HG03103 (cell line): ENCODE measurements around the gene SMG6.

Experiments
- ATAC-seq: cut with Tn5 transposase; IDR thresholded peaks from one replicate; pipeline ENCODE4 v1.9.1; 2021; ENCODE audit warnings: low read depth; ENCODE audit not compliant: unreplicated experiment

The SMG6 gene

GRCh38 chr17:2037155-2037554 is 266.4 kb downstream of the SMG6 start:
- no peak for ATAC-seq

DNA sequence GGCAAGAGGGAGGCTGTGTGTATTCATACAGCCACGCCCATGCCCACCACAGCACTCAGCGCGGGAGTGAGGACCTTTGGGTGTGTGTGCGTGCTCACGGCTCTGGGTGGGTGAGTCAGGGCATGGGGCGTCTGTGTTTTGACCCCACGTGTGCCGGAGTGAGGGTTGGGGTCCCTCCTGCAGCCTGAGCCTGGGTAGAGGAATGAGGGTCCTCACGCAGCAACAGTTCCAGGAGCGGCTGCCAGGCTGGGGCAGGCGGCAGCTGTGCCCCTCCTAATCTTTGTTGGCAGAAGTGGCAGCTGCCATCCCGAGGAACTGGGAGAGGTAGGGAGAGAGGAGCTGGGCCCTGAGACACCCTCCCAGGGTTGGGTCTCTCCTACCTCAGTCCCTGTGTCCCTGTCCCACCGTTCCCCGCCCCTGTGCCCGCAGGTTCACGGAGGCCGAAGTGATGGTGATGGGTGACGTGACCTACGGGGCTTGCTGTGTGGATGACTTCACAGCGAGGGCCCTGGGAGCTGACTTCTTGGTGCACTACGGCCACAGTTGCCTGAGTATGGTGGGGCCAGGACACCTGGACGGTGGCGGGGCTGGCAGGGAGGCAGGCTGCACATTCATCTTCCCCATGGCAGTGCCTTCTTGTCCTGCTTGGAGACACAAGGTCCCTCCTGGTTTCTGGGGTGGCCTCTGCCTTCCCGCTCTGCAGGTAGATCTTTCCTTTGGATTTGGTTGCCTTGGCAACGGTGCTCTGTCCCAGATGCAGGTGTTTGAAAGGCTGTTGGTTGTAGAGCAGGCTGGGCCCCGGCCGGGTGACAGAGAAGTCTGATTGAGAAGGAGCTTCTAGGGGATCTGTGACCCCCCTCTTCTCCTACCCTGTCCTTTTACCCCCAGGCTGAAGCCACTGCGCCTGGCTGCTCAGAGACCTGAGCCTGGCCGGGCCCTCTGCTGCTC is 267.8 kb downstream of the SMG6 start:
- no peak for ATAC-seq

DNA sequence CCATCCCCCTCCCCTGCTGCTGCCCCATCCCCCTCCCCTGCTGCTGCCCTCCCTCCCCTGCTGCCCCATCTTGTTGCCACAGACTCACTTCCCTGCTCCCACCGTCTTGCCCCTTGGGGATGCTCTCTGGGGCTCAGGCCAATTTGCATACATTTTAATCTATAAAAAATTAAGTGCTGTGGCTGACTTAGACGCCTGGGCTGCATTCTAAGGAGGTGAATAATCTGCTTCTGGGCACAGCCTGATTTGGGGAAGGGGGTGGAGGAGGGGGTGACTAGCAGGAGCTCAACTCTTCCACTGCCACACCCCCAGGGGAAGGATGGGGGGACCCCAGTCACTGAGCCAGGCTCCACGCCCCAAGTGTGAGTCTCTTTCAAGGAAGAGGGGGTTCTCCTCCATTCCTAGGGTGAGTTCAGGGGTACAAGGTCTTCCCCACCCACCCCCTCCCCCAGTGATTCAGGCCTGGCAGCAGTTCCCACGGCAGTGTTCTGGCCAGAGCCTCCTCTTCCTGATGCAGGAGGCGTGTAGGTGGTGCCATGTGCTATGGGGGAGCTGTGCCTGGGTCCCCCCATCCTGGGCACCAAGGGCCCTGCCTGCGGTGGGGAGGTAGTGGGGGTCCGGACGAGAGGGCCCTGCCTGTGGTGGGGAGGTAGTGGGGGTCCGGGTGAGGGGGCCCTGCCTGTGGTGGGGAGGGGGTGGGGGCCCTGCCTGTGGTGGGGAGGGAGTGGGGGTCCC is 268.6 kb downstream of the SMG6 start:
- no peak for ATAC-seq

GRCh38 chr17:2034157-2034556 is 269.4 kb downstream of the SMG6 start:
- no peak for ATAC-seq

GRCh38 chr17:2033153-2033552 is 270.4 kb downstream of the SMG6 start:
- ATAC-seq = no peak

DNA sequence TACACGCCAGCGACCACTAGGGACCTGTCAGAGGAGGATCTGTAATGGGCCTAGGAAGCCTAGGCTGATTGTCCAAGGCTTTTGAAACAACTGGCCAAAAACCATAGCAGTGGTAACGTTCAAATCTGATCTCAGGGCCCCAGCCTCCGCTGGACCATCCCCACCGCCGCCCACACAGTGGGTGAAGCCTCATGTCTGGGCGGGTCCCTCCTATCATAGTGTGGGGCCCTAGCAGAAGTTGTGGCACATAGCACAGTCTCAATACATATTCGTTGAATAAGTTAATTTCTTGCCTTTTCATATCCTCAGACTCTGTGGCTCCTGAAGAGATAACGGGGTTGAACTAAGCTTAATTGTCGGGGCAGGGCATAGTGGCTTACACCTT is 272.8 kb downstream of the SMG6 start:
- ATAC-seq = no peak

DNA sequence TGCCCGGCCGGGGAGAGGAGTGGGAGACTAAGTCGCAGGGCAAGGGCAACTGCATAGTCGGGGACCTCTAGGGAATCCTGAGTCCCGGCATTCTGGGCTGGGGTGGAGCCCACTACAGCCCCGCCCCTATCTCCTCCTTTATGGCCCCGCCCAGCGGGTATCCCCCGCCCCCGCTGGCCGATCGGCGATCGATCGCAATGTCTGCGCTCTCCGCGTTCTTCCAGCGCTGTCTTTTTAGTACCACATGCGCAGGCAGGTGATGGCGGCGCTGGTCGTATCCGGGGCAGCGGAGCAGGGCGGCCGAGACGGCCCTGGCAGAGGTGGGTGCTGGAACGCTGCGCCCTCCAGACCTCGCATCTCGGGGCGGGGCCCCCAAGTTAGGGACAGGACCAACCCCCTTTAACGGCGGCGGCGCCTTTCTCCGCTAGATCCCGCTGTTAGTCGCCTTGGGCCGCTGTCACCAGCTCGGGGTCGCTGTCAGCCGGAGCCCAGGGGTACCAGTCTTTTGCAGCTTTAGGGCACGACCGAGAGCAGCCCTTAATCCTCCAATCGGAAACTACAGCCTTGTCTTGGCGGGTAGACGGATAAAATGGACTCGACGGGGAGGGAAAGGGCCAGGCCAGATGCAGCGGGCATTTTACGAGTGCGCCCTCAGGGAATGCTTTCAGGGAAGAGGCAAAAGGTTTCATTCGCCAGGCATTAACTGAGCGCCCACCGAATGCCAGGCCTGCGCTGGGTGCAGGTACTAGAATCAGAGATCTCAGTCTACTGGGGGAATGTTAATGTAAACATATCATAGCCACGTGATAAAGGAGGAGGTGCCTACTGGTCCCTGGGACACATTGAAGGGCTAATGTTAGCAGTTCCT is 273.4 kb downstream of the SMG6 start, which contains the start of gene DPH1:
Gene DPH1 (plus strand): TSS at position 243 of the 868 bp plus-strand sequence. CDS start 17 bp downstream, at position 260.
- ATAC-seq = peak; percentile 64

GRCh38 chr17:2028737-2029136 is 274.8 kb downstream of the SMG6 start:
- ATAC-seq = no peak

- no peak for ATAC-seq
Observed at GRCh38 chr17:2028234-2028614, 275.4 kb downstream of the SMG6 start.

DNA sequence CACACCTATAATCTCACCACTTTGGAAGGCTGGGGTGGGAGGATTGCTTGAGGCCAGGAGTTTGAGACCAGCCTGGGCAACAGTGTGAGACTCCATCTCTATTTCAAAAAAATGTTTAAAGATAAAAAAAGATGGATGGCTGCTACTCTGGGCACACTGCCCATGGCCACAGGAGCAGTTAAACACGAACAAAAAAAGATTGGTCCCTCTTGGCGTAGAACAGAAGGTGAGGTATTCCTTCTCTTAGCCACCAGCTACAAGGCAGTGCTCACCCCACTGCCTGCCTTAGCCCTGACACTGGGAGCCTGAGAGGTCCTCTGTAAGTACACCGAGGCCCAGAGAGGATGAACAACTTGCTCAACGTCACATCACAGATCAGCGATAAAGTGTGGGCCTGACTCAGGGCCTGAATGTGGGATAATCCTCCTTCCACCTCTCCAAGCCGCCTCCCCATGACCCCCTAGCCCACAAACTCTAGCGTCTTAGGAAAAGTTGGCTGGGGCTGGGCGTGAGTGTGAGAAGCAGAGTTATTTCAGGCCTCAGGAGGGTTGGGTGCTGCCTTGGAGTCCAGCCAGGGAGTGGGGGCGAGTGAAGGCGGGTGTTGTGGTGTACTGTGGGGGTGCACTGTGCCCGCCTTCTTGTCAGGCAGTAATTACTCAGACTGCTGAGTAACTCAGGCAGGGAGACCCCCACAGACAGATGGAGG is 275.9 kb downstream of the SMG6 start:
- no peak for ATAC-seq

DNA sequence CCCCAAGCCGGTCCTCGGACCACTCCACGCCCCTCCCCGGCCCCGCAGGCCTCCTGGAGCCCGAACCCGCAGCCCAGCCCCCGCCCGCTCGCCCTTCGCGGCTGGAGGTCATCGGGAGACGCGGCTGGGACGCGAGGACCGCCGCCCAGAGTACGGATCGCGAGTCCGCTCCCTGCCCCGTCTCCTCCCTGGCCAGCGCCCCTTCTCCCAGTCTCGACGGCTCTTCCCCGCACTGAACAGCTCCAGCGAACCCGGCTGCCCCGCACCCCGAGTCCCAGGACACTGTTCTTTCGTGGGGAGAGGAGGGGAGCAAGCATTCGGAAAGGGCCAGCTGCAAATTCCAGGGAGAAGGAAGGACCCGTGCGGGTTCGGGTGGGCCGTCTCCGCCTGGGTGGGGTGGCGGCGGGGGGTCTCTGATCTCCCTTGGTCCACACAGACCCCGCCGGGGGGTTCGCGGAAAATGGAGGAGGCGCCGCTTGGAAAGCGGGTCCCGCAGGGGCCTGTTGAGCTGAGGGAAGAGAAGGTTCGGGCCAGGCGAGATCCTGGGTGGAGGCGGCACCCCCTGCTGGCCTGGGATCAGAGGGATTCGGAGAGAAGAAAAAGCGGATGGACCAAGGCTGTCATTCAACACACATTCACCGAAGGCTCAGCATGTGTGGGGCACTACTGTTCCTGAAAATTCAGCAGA is 277.8 kb downstream of the SMG6 start:
- ATAC-seq = no peak

DNA sequence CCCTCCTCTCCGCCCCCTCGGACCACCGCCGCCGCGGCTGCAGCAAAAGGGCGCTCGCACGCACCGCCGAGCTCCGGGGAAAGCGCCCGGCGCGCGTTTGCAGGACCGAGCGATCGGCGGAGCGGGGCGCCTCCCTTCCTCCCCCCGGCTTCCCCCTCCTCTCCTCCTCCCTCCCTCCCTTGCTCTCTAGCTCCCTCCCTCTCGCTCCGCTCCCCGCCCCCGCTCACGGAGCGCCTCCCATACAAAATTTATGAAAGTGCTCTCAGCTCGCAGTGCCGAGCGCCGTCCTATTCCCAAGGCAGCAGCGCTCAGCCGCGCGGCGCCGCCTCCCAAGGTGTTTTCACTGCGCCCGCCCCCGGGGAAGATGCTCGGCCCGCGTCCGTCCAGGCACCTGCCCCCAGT is 278.4 kb downstream of the SMG6 start, which contains the start of gene RTN4RL1:
Gene RTN4RL1 (minus strand): TSS at position 115 of the 402 bp plus-strand sequence. CDS start 469 bp downstream, outside the sequence.
- no peak for ATAC-seq

DNA sequence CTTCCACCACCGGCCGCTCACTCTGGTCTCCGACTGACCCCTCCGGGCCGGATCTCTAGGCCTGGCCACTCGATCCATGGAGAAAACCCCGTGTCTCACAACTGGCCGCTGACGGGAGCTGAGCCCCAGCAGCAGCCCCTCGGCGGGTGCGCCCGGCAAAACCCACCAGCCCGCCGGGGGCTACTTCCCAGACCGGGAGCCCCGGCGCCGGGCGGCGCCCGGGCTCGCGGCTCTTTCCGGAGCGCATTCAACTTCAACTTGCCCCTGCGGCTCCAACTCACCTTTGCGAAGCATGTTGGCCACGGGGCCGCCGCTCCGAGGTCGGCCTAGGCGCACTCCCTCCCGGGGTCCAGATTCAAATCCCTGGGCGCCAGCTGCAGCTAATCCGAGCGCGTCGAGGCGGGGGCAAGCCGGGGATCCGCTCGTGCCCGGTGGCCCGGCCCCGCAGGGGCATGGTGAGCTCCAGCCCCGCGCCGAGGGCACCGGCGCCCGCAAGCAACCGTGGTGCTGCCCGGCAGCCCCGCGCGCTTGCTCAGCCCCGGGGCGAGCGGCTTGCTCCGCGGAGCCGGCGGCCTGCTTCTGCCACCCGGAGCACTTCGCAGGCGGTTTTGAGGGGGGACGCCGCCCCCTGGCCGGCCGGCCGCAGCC is 278.9 kb downstream of the SMG6 start:
- no peak for ATAC-seq

GRCh38 chr17:2023692-2024571 is 279.7 kb downstream of the SMG6 start:
- ATAC-seq = no peak

- ATAC-seq = no peak
Observed at GRCh38 chr17:2023256-2023655, 280.3 kb downstream of the SMG6 start.

DNA sequence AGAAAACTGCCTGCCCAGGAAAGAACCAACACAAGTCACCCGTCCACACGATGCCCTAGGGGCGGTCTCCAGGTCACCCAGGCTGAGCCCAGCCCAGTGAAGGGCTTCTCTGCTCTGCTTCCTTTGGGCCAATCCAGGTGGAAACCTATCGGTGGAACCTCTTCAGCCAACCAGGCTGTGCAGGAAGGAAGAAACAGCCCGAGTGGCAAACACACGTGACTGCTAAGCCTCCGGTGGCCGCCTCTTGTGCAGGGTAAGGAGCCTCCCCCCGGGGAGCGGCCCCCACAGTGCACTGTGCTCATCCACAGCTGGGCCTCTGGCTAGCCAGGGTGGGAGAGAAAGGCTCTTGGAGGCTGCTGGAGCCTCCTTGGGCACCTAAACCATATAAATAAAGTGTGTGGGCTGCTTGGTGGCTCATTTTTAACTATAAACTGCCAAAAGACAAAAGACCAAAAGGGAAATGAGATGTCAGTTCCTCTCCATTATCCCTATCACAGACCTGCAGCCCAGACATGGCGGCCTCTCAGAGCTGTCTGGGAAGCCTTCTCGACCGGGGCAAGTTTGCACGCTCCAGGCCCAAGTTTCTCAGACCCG is 280.8 kb downstream of the SMG6 start:
- no peak for ATAC-seq

- no peak for ATAC-seq
Observed at GRCh38 chr17:2020721-2021120, 282.9 kb downstream of the SMG6 start.

DNA sequence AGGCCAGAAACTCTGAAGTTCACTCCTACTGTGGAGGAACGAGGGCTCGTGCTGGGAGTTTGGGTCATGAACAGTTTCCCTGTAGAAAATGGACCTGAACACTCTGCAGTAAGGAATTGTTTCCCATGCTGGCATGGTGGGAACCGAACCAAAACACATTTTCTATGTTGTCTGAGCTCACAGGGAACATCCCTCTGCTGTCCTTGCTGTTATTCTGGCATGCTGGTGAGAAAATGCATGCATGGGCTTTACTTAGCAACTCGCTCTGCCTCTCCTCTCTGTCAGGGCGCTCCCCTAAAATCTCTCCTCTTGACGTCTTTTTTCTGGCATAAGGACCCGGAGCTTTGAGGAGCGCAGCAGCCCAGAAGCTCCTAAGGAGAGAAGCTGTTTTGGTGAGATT is 283.9 kb downstream of the SMG6 start:
- ATAC-seq = no peak
